Neural progenitor cell (in vitro differentiated cells): ENCODE results near the gene TARBP1. TPM values are rescaled to one million over a fixed set of nuclear protein-coding genes. Genes with fewer than 3 reads are reported as not detected.
"Not testable (repeated sequence)": the region's sequence is repeated elsewhere in the genome, so short reads cannot be mapped to it uniquely, and the experiment has no call there.

ENCODE experiments used
- DNase-seq: peaks from one replicate; pipeline ENCODE4 v3.0.0-alpha.2; 2016; ENCODE audit warnings: low spot score
- H2AFZ ChIP-seq: fragments of 200-600 bp; sonication (generic); replicated peaks from 2 replicates; pipeline ENCODE4 v1.6.1; 2016; ENCODE audit warnings: antibody characterized with exemption
- H3F3A ChIP-seq: fragments of 200-600 bp; sonication (generic); 2 replicates; pipeline ENCODE4 v1.6.1; 2016; ENCODE audit warnings: antibody characterized with exemption, low read depth
- H3K27ac ChIP-seq: fragments of 200-600 bp; sonication (generic); 2 replicates; pipeline ENCODE4 v1.5.1; 2016; ENCODE audit warnings: mild to moderate bottlenecking
- H3K27me3 ChIP-seq: fragments of 200-600 bp; sonication (generic); 2 replicates; pipeline ENCODE4 v1.6.1; 2016; ENCODE audit warnings: mild to moderate bottlenecking, moderate library complexity
- H3K36me3 ChIP-seq: fragments of 200-600 bp; sonication (generic); 2 replicates; pipeline ENCODE4 v1.5.1; 2016
- H3K4me1 ChIP-seq: fragments of 200-600 bp; sonication (generic); 2 replicates; pipeline ENCODE4 v1.6.1; 2016; ENCODE audit warnings: mixed run types
- H3K4me2 ChIP-seq: fragments of 200-600 bp; sonication (generic); 2 replicates; pipeline ENCODE4 v1.6.1; 2016
- H3K4me3 ChIP-seq: fragments of 200-600 bp; sonication (generic); 2 replicates; pipeline ENCODE4 v1.5.1; 2016
- H3K79me2 ChIP-seq: fragments of 200-600 bp; sonication (generic); 2 replicates; pipeline ENCODE4 v1.6.1; 2016; ENCODE audit warnings: low read depth
- H3K9ac ChIP-seq: fragments of 200-600 bp; sonication (generic); 2 replicates; pipeline ENCODE4 v1.6.1; 2016
- H3K9me3 ChIP-seq: fragments of 200-600 bp; sonication (generic); 2 replicates; pipeline ENCODE4 v1.5.1; 2016; ENCODE audit warnings: low read depth
- H4K20me1 ChIP-seq: fragments of 200-600 bp; sonication (generic); 2 replicates; pipeline ENCODE4 v1.6.1; 2016; ENCODE audit warnings: low read depth
- H3K27ac Mint-ChIP-seq: 3 replicates; pipeline ENCODE4 v1.8.0; 2021; ENCODE audit warnings: mixed read lengths
- H3K27me3 Mint-ChIP-seq: 2 replicates; pipeline ENCODE4 v1.8.0; 2022; ENCODE audit warnings: low read depth, mild to moderate bottlenecking, inconsistent platforms, moderate library complexity, mixed read lengths; ENCODE audit not compliant: insufficient read depth
- H3K36me3 Mint-ChIP-seq: 3 replicates; pipeline ENCODE4 v1.8.0; 2021; ENCODE audit warnings: mixed read lengths
- H3K4me1 Mint-ChIP-seq: 3 replicates; pipeline ENCODE4 v1.8.0; 2021; ENCODE audit warnings: mixed read lengths
- H3K4me3 Mint-ChIP-seq: 3 replicates; pipeline ENCODE4 v1.8.0; 2021; ENCODE audit warnings: mild to moderate bottlenecking, moderate library complexity, mixed read lengths
- H3K9me3 Mint-ChIP-seq: 3 replicates; pipeline ENCODE4 v1.8.0; 2020; ENCODE audit warnings: mixed read lengths
- EZH2 ChIP-seq: fragments of 200-600 bp; sonication (generic); IDR thresholded peaks from 2 replicates; pipeline ENCODE4 v1.6.1; 2017; ENCODE audit warnings: antibody characterized with exemption, mild to moderate bottlenecking, moderate library complexity
- EZH2phosphoT487 ChIP-seq: fragments of 200-600 bp; sonication (generic); IDR thresholded peaks from 2 replicates; pipeline ENCODE4 v1.6.1; 2017; ENCODE audit warnings: antibody characterized with exemption
- total RNA-seq: library from RNA; depleted of rRNA; stranded (reverse); fragments of >200 nt; gene quantifications from 2 replicates; pipeline ENCODE4 v1.2.3, GENCODE V29; 2015; ENCODE audit warnings: low replicate concordance
- TF ChIP-seq, protein P1 (sequence below): fragments of 200-600 bp; sonication (generic); IDR thresholded peaks from 2 replicates; pipeline ENCODE4 v1.5.1; 2017; ENCODE audit warnings: antibody characterized with exemption, mild to moderate bottlenecking

TARBP1 gene
- total RNA-seq, 1 donor from 2014 or later: 99.0 TPM

DNA sequence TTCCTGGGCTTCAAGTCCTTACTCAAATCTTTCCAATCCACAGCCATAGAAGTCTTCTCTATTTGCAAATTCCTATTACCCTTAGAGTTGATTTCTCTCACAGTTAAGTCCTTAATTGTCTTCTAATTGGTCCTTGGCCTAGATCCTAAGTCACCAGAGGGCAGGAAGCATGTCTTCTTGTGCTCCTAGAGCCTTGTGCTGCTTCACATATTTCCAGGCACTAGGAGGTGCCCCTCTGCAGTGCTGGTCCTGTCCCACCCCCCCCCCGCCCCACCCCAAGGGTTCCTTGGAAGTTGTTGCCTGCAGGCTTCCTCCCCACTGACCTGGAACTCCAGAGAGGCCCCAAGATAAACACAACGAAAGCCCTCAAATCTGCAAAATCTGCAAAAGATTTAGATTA lies 28.1 kb upstream of the TARBP1 start:
- TF ChIP-seq, protein P1, sequence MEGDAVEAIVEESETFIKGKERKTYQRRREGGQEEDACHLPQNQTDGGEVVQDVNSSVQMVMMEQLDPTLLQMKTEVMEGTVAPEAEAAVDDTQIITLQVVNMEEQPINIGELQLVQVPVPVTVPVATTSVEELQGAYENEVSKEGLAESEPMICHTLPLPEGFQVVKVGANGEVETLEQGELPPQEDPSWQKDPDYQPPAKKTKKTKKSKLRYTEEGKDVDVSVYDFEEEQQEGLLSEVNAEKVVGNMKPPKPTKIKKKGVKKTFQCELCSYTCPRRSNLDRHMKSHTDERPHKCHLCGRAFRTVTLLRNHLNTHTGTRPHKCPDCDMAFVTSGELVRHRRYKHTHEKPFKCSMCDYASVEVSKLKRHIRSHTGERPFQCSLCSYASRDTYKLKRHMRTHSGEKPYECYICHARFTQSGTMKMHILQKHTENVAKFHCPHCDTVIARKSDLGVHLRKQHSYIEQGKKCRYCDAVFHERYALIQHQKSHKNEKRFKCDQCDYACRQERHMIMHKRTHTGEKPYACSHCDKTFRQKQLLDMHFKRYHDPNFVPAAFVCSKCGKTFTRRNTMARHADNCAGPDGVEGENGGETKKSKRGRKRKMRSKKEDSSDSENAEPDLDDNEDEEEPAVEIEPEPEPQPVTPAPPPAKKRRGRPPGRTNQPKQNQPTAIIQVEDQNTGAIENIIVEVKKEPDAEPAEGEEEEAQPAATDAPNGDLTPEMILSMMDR: no peak
- peaks cover 4% of the 10 kb centered on the region for H3K9me3 Mint-ChIP-seq
- no peaks in the 10 kb centered on the region for H3K9me3 ChIP-seq
- H3K4me1 Mint-ChIP-seq: peaks cover 19% of the 10 kb centered on the region
- no peaks in the 10 kb centered on the region for H3K4me1 ChIP-seq
- no peaks in the 10 kb centered on the region for H3K36me3 ChIP-seq
- H3K4me3 ChIP-seq: no peak overlapping the region
- H3K4me2 ChIP-seq: no peak overlapping the region
- no peaks in the 10 kb centered on the region for H3K27me3 ChIP-seq
- H3K27ac Mint-ChIP-seq: no peak overlapping the region
- H3K27me3 Mint-ChIP-seq: peaks cover 6% of the 10 kb centered on the region
- DNase-seq: no peak
- no peak overlapping the region for H3K4me3 Mint-ChIP-seq
- no peaks in the 10 kb centered on the region for H4K20me1 ChIP-seq
- no peaks in the 10 kb centered on the region for H3K36me3 Mint-ChIP-seq
- no peak overlapping the region for H3K27ac ChIP-seq
- no peaks in the 10 kb centered on the region for H3F3A ChIP-seq
- H3K79me2 ChIP-seq: no peaks in the 10 kb centered on the region
- no peak overlapping the region for H3K9ac ChIP-seq
- no peak overlapping the region for H2AFZ ChIP-seq

DNA sequence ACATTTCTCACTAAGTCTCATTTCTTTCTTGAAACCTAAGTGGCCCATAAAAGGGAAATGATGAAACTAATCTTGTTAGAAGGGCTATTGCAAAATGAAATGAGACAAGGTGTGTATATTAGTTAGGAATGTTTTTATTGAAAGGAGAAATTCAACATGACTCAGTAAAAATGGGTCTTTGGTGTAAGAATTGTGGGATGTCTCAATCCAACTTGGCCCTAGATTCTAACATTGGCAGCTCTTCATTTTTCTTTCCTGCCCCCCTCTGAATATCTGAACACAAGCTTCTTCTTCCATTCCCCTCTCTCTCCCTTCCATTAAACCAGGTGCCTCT lies 26.8 kb upstream of the TARBP1 start:
- Mint-ChIP-seq H3K4me3 (no peak overlapping the region), H3K27me3 (peaks cover 6% of the 10 kb centered on the region), H3K4me1 (peaks cover 21% of the 10 kb centered on the region), H3K9me3 (peaks cover 4% of the 10 kb centered on the region), H3K27ac (peak overlapping the region; percentile 9), H3K36me3 (no peaks in the 10 kb centered on the region)
- TF ChIP-seq, protein P1: no peak
- TF ChIP-seq EZH2phosphoT487: no peak
- H3F3A ChIP-seq: no peaks in the 10 kb centered on the region
- H2AFZ ChIP-seq: no peak overlapping the region
- H3K4me3 ChIP-seq: no peak overlapping the region
- no peaks in the 10 kb centered on the region for H3K27me3 ChIP-seq
- no peak overlapping the region for H3K4me2 ChIP-seq
- no peaks in the 10 kb centered on the region for H4K20me1 ChIP-seq
- no peak overlapping the region for H3K27ac ChIP-seq
- H3K79me2 ChIP-seq: no peaks in the 10 kb centered on the region
- H3K9ac ChIP-seq: no peak overlapping the region
- no peaks in the 10 kb centered on the region for H3K9me3 ChIP-seq
- no peak for DNase-seq
- no peaks in the 10 kb centered on the region for H3K36me3 ChIP-seq
- H3K4me1 ChIP-seq: no peaks in the 10 kb centered on the region

DNA sequence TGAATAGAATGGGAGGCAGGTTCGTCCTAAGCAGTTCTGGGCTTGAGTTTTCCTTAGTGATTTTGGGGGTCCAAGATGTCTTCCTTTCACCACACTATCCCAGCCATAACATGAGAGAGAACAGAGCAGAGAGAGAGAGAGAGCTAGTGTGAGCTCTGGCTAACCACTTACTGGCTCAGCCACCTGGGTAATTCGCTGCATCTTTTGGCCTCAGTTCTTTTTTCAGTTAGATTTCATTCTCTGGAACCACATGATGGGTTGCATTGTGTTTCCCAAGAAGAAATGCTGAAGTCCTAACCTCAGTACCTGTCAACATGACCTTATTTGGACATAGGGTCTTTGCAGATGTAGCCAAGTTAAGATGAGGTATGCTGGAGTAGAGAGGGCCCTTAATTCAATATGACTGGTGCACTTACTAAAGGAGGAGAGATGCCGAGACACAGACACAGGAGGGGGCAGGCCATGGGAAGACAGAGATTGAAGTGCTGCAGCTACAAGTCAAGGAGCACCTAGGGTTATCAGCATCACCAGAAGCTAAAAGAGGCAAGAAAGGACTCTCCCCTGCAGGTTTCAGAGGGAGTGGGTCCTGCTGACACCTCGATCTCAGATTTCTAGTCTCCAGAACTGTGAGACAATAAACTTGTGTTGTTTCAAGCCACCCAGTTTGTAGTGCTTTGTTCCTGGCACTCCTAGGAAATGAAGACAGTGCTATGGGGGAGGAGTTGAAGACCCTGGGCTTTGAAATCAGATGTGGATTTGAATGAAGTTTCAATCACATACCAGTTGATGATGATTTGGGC lies 26.2 kb upstream of the TARBP1 start:
- no peaks in the 10 kb centered on the region for H4K20me1 ChIP-seq
- TF ChIP-seq, protein P1: no peak
- TF ChIP-seq EZH2 (no peak), EZH2phosphoT487 (no peak)
- no peak overlapping the region for H3K9ac ChIP-seq
- H3K27ac Mint-ChIP-seq: peak overlapping the region; percentile 18
- no peaks in the 10 kb centered on the region for H3F3A ChIP-seq
- no peak overlapping the region for H3K4me2 ChIP-seq
- H3K4me3 Mint-ChIP-seq: no peak overlapping the region
- no peak overlapping the region for H3K4me3 ChIP-seq
- no peaks in the 10 kb centered on the region for H3K9me3 ChIP-seq
- no peaks in the 10 kb centered on the region for H3K4me1 ChIP-seq
- H3K27me3 ChIP-seq: no peaks in the 10 kb centered on the region
- no peaks in the 10 kb centered on the region for H3K79me2 ChIP-seq
- H3K36me3 Mint-ChIP-seq: no peaks in the 10 kb centered on the region
- no peak for DNase-seq
- peaks cover 4% of the 10 kb centered on the region for H3K9me3 Mint-ChIP-seq
- peaks cover 25% of the 10 kb centered on the region for H3K4me1 Mint-ChIP-seq
- H2AFZ ChIP-seq: no peak overlapping the region
- no peaks in the 10 kb centered on the region for H3K36me3 ChIP-seq
- peaks cover 6% of the 10 kb centered on the region for H3K27me3 Mint-ChIP-seq
- H3K27ac ChIP-seq: no peak overlapping the region

DNA sequence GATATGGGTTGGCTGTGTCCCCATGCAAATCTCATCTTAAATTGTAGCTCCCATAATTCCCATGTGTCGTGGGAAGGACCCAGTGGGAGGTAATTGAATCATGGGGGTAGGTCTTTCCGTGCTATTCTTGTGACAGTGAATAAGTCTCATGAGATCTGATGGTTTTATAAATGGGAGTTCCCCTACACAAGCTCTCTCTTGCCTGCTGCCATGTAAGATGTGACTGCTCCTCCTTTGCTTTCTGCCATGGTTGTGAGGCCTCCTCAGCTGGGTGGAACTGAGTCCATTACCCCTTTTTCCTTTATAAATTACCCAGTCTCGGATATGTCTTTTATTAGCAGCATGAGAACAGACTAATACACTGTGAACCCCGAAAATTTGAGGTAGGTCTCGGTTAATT lies 25.3 kb upstream of the TARBP1 start:
- H3K27ac ChIP-seq, H3F3A ChIP-seq, H3K4me3 Mint-ChIP-seq, H3K36me3 ChIP-seq, H3K4me1 ChIP-seq, H3K79me2 ChIP-seq, DNase-seq, H3K9me3 ChIP-seq, H3K9ac ChIP-seq, H3K36me3 Mint-ChIP-seq, H3K9me3 Mint-ChIP-seq, H3K4me2 ChIP-seq, H4K20me1 ChIP-seq, H3K27me3 ChIP-seq, H3K4me3 ChIP-seq, H2AFZ ChIP-seq, H3K27me3 Mint-ChIP-seq: not testable (repeated sequence)
- peak overlapping the region; percentile 25 for H3K27ac Mint-ChIP-seq
- H3K4me1 Mint-ChIP-seq: peaks cover 26% of the 10 kb centered on the region
